GM11168 (cell line): ENCODE results near the gene ANKRD50.

ENCODE experiments used
- in situ Hi-C: fragments of 300-500 bp; cut with MboI; formaldehyde crosslinking; loops from one replicate; pipeline ENCODE4 v1.12.0; 2022; ENCODE audit warnings: low sequenced_read_pairs; ENCODE audit not compliant: unreplicated experiment

Gene ANKRD50

GRCh38 chr4:124710911-124711310, 1.6 kb downstream of the ANKRD50 start:
- in situ Hi-C loops = no loop called here

DNA sequence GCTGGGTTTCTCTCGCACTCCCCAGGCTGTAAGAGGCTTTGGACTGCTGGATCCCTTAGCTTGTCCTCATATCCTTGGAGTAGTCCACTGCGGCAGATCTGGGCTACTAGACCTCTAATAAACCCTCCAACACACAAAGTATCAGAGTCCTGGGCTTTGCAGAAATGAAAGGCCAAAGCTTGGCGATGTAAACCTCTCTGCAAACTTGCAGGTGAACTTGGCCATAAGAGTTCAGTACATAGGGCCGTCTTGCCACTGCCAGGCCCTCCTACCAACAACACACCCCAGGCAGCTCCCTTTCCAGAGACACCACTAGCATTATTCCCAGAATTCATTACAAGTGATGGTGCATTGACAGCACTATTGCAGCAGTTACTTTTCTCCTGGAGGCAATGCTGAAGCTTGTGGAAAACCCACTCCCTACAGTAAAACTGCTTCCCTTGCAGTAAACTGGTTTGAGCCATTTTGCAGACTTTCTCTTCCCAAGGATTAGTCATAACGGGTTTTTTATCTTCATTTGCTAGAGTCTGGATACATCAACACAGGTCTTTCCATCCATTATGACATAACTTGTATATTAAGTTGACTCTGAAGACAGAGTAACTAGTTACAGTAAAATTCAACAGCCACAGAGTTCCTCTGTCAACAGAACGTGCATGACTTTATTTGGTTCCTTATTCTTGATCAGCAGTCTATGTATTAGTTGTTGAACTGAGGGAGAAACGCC, 2.4 kb downstream of the ANKRD50 start:
- in situ Hi-C loops = no loop called here

- in situ Hi-C loops = no loop called here
These were observed 3.8 kb downstream of the ANKRD50 start for GRCh38 chr4:124708517-124709300.

- in situ Hi-C loops = no loop called here
These were observed 7.1 kb downstream of the ANKRD50 start for GRCh38 chr4:124705393-124705792.

DNA sequence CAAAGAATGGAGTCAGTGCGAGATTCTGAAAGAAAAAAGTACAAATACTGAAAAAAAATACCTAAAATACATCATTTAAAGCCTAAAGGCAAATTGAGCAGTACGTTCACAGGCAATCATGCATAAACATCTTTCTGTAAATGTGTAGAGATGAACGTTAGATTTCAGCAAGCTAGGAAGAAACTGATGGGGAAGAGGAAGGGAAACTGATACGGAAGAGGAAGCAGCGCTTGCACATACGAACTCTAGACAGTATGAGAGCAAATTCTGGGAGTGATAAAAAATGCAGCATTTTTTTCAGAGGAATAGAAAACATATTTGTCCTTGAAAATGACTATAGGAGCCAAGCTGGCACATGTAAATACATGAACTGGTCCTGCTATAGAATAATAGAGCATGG, 9.4 kb downstream of the ANKRD50 start:
- in situ Hi-C loops = no loop called here

GRCh38 chr4:124697441-124697840, 15.1 kb downstream of the ANKRD50 start:
- in situ Hi-C loops = no loop called here

DNA sequence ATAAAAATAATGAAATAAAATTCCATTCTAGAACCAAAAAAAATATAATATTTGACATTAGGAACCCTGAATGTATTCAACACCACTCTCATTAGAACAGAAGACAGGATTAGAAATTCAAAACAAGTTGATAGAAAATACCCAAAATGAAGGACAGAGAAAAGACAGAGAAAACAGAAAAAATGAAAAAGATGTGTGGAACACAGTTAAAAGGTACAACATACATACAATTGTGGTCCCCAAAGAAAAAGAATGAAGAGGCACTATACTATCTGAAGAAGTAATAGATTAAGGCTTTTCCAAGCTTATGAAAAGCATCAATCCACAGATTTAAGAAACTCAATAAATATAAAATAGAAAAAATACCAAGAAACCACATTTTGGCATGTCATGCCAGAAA, 16.4 kb downstream of the ANKRD50 start:
- in situ Hi-C loops = no loop called here

- in situ Hi-C loops = no loop called here
These were observed 17.5 kb downstream of the ANKRD50 start for GRCh38 chr4:124694946-124695598.

- in situ Hi-C loops = no loop called here
These were observed 18.2 kb downstream of the ANKRD50 start for GRCh38 chr4:124694306-124694705.

DNA sequence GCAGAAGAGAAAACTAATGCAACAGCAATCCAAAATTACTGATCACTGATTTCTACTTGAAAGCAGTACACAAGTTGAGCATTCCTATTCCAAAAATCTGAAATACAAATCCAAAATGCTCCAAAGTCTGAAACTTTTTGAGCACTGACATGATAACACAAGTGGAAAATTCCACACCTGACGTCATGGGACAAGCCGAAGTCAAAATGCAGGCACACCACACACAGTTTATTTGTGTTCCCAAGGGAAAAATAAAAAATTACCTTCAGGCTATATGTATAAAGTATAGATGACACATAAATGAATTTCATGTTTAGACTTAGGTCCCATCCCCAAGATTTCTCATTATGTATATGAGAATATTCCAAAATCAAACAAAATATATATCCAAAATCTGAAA, 20.7 kb downstream of the ANKRD50 start:
- in situ Hi-C loops = no loop called here

- in situ Hi-C loops = no loop called here
These were observed 26.3 kb downstream of the ANKRD50 start for GRCh38 chr4:124686279-124686678.

DNA sequence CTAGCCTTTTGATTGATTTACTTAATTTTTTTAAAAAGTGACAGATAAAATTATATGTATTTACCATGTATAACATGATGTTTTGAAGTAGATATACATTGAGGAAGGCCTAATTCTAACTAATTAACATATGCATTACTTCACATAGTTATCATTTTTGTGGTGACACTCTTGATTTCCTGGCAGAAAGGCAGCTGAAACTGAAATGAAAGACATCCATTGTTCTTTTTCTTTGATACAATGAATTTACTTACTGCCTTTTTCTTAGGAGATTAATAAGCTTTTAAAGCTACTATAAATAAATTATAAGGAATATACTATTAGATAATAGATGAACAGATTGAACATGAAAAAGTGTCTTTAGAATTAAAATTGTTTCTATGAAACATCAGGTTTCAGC, 26.7 kb downstream of the ANKRD50 start:
- in situ Hi-C loops = no loop called here

DNA sequence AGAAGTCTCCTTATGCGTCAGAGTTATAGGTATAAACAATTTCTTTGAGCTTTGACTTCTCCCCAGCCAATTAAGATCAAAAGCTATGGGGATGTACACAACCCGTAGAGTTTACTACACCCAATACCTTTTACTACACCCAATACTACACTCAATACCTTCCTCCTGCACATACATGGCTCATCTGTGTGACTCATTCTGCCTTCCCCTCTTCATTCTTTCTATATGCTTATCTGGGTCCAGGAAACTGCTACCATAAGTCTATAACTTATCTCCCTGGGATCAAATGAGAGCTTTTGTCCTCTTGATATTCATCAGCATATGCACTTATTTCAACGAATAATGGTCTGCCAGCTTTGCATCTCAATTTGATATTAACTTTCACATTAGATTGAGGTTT, 28.2 kb downstream of the ANKRD50 start:
- in situ Hi-C loops = no loop called here

- in situ Hi-C loops = no loop called here
These were observed 30.1 kb downstream of the ANKRD50 start for GRCh38 chr4:124682384-124682783.

- in situ Hi-C loops = no loop called here
These were observed 46.0 kb downstream of the ANKRD50 start for GRCh38 chr4:124666496-124666895.

DNA sequence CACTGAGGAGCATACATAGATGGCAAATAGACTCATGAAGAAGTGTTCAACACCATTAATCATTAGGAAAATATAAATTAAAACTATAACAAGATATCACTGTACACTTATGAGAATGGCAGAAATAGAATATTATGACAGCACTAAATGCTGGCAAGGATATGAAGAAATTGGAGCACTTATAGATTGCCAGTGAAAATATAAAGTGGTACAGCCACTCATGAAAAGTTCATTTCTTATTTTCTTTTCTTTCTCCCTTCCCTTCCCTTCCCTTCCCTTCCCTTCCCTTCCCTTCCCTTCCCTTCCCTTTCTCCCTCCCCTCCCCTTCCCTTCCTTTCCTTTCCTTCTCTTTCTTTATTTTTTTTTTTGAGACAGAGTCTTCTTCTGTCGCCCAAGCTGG, 53.7 kb downstream of the ANKRD50 start:
- in situ Hi-C loops = no loop called here

DNA sequence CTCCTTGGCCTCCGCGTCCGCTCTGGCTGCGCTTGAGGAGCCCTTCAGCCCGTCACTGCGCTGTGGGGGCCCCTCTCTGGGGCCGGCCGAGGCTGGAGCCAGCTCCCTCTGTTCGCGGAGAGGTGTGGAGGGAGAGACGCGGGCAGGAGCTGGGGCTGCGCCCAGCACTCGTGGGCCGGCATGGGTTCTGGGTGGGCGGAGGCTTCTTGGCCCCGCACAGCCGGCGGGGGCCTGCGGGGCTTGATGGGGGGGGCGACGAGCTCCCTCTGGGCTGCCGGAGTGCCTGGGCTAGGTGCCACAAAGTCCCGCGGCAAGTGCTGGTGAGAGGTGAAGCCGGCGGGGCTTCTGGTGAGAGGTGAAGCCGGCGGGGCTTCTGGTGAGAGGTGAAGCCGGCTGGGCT, 61.9 kb downstream of the ANKRD50 start:
- in situ Hi-C loops = no loop called here

- in situ Hi-C loops = no loop called here
These were observed 64.9 kb downstream of the ANKRD50 start for GRCh38 chr4:124647599-124647998.

DNA sequence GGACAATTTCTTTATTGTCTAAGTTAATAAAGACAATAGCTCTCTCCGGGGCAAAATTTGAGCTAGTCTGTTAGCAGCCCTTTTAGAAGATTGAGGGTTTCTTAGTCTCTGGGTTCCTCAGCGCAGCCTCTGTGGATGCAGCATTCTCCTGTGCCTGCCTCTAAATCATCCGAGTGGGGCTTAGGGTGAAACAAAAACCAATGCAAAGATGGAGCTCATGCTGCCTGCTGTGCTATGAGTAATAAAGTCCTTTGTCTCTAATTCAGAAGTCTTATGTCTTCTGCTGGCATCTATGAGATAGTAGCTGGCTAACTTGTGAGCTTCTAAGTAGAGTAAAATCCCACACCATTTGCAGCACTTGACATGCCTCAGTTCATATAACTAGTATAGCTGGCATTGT, 67.9 kb downstream of the ANKRD50 start:
- in situ Hi-C loops = no loop called here

GRCh38 chr4:124642846-124643245, 69.7 kb downstream of the ANKRD50 start:
- in situ Hi-C loops = no loop called here

GRCh38 chr4:124641715-124642381, 70.7 kb downstream of the ANKRD50 start:
- in situ Hi-C loops = no loop called here
